OCI-LY1 (cell line): ENCODE results near the gene TBC1D9B.

Source experiments
- CTCF ChIP-seq: fragments of 200-600 bp; sonication (generic), shearing (Covaris generic); IDR thresholded peaks from 2 replicates; pipeline ENCODE4 v1.5.1; 2017; ENCODE audit warnings: mild to moderate bottlenecking, antibody characterized with exemption, low read length, moderate library complexity, mixed read lengths
- EZH2 ChIP-seq: fragments of 200-600 bp; sonication (generic), shearing (Covaris generic); IDR thresholded peaks from 2 replicates; pipeline ENCODE4 v1.8.0; 2017; ENCODE audit warnings: borderline replicate concordance, mixed run types, mild to moderate bottlenecking, antibody characterized with exemption, low read length, moderate library complexity, mixed read lengths

- TF ChIP-seq EZH2 = no peak
- TF ChIP-seq CTCF = no peak
Observed at GRCh38 chr5:179893958-179894895, 13.5 kb downstream of the TBC1D9B start.
